Small intestine (tissue), 7 donors: Measurements from ENCODE around the gene SCFD1. TPM values are rescaled to one million over a fixed set of nuclear protein-coding genes. Genes with fewer than 3 reads are reported as not detected.
"Not testable (repeated sequence)": the region's sequence is repeated elsewhere in the genome, so short reads cannot be mapped to it uniquely, and the experiment has no call there.

Experiments
- DNase-seq, 2 donors: peaks; one replicate each; pipeline versions ENCODE4 v3.0.0 to v3.0.0-alpha.2; 2013
- FAIRE-seq: peaks from 2 replicates; lab custom pipeline; 2012; peaks lifted over from hg19 to GRCh38; lab: Jason Lieb, UNC
- H3K27ac ChIP-seq, 3 donors: one replicate each; pipeline ENCODE4 v1.5.1; 2013; ENCODE audit warnings: low read length in 2 of 3, mild to moderate bottlenecking in 2 of 3, control low read depth in 1 of 3, inconsistent platforms in 1 of 3, low read depth in 1 of 3, moderate library complexity in 1 of 3
- H3K27me3 ChIP-seq, 3 donors: one replicate each; pipeline ENCODE4 v1.6.1; 2013; ENCODE audit warnings: low read length in 3 of 3, inconsistent platforms in 1 of 3; ENCODE audit not compliant: control insufficient read depth in 3 of 3, insufficient read depth in 3 of 3
- H3K36me3 ChIP-seq, 3 donors: one replicate each; pipeline ENCODE4 v1.6.1; 2013; ENCODE audit warnings: low read length in 3 of 3, inconsistent platforms in 1 of 3, low read depth in 1 of 3, mild to moderate bottlenecking in 1 of 3, moderate library complexity in 1 of 3; ENCODE audit not compliant: control insufficient read depth in 3 of 3, insufficient read depth in 2 of 3
- H3K4me1 ChIP-seq, 3 donors: one replicate each; pipeline ENCODE4 v1.6.1; 2013; ENCODE audit warnings: low read length in 2 of 3, inconsistent platforms in 1 of 3, low read depth in 1 of 3, mild to moderate bottlenecking in 1 of 3, moderate library complexity in 1 of 3; ENCODE audit not compliant: control insufficient read depth in 3 of 3, insufficient read depth in 2 of 3
- H3K4me3 ChIP-seq, 3 donors: one replicate each; pipeline ENCODE4 v1.5.1; 2013; ENCODE audit warnings: low read length in 3 of 3, control low read depth in 1 of 3, inconsistent platforms in 1 of 3, low read depth in 1 of 3, mild to moderate bottlenecking in 1 of 3, moderate library complexity in 1 of 3
- H3K9me3 ChIP-seq, 2 donors: one replicate each; pipeline ENCODE4 v1.6.1; 2013; ENCODE audit warnings: low read depth in 1 of 2, low read length in 1 of 2; ENCODE audit not compliant: control insufficient read depth in 2 of 2, insufficient read depth in 1 of 2
- WGBS, 3 donors: extraction: QIAGEN DNeasy Blood & Tissue Kit; methylation state at CpG; one replicate each; pipeline ENCODE4 v1.1.7; 2013; 5-methylcytosine and 5-hydroxymethylcytosine counted together
- polyA plus RNA-seq, 4 donors: library from polyadenylated mRNA; stranded (reverse) in 3 of 4; unstranded in 1 of 4; fragments of 200-250 nt in 3 of 4; fragments of 120-200 nt in 1 of 4; gene quantifications; one replicate each; pipeline versions ENCODE4 v1.2.1 to v1.2.3, GENCODE V29; 2013
- donor health status: healthy with polysubstance abuse.
- donor health status: control.
- donor health status: control.
- donor health status: Bipolar disorder and iron deficiency.
- donor health status: healthy.

The SCFD1 gene
- polyA plus RNA-seq, 4 donors: 39.7 to 73.8 (median 61.4) TPM

DNA sequence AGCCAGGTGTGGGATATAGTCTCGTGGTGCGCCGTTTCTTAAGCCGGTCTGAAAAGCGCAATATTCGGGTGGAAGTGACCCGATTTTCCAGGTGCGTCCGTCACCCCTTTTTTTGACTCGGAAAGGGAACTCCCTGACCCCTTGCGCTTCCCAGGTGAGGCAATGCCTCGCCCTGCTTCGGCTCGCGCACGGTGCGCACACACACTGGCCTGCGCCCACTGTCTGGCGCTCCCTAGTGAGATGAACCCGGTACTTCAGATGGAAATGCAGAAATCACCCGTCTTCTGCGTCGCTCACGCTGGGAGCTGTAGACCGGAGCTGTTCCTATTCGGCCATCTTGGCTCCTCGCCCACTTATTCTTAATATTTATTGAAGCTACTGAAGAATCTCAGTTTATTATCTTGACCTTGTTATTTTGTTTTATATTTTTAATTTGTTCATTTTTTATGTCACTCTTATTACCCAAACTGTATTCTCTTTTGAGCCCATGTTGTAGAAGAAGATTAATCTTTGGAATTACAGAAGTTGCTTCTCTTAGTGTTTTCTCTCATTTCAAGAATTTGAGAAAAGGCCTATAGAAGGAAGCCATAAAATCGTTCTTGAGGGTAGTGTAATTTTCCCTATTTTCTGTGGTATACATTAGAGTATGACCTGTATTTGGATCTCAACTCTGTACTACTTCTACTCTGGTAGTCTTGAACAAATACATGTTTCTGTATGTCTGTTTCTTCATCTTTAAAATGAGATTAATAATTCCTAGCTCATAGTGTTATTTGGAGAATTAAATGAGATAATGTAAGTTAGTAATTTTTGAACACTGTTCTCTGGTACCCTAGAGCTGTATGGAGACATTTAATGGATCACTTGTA lies 68.6 kb downstream of the SCFD1 start:
- H3K4me1 ChIP-seq, H3K27me3 ChIP-seq, H3K36me3 ChIP-seq, H3K4me3 ChIP-seq, FAIRE-seq, H3K9me3 ChIP-seq: not testable (repeated sequence)
- H3K27ac ChIP-seq: peak overlapping the region in 1 of 3 donors; percentile 56
- 20 to 57% (median 55%) methylated on average over 14 to 22 of the region's 28 CpGs for WGBS, 3 donors
- peak; percentile 40 for DNase-seq

DNA sequence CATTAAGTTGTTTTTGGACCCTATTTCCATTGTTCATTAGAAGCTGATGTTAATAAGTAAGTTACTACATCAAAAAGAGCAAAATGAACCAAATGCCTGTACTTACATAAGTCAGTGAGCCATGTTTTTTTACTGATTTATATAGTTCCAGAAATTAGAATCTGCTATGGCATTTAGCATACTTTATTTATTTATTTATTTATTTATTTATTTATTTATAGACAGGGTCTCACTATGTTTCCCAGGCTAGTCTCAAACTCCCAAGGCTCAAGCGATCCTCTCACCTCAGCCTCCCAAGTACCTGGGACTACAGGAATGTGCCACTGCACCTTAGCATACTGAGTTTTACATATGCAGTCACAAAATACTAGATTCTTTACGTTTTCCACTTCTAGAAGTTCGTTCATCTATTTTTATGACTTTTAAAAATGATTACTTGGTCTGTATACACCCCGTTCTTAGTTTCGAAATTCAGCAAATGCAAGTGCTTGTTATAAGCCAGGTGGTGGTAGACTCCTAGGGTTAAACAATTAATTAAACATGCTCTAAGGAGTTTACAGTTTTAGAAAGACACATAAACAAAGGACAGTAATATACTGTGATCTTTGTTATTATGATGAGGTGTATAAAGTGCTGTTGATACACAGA lies 69.8 kb downstream of the SCFD1 start:
- no peaks in the 10 kb centered on the region for H3K4me1 ChIP-seq
- no peak overlapping the region for H3K27ac ChIP-seq
- no peak for DNase-seq
- no peaks in the 10 kb centered on the region for H3K9me3 ChIP-seq
- WGBS, 3 donors: 93 to 96% (median 94%) methylated on average over 5 of the region's 5 CpGs
- H3K36me3 ChIP-seq: peaks cover 2 to 7% (median 3%) of the 10 kb centered on the region in 3 donors
- no peak for FAIRE-seq
- H3K27me3 ChIP-seq: no peaks in the 10 kb centered on the region
- no peak overlapping the region for H3K4me3 ChIP-seq

DNA sequence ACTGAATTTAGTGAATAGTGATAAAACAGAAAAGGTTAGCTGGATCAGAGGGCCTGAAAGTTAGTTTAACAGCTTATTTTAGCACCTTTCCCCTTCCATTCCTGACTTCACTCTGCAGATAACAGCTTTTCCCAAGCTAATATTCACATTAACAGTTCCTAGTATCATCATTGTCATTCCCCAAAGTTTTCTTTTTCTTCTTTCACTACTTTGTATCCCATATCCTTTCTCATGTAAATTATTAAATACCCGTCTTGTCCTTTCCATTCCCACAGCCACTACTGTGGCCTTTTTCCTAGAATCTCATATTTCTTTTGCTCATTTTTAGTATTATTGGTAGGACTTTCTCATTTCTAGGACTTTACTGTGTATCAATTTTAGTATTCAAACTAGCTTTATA lies 70.5 kb downstream of the SCFD1 start:
- no peak for DNase-seq
- WGBS, 3 donors: 91 to 94% (median 94%) methylated on average over 1 of the region's 1 CpG
- Histone ChIP-seq H3K4me3 (no peak overlapping the region), H3K36me3 (peaks cover 3 to 7% (median 5%) of the 10 kb centered on the region in 3 donors), H3K9me3 (no peaks in the 10 kb centered on the region), H3K27ac (no peak overlapping the region), H3K4me1 (no peaks in the 10 kb centered on the region), H3K27me3 (no peaks in the 10 kb centered on the region)
- FAIRE-seq: no peak

DNA sequence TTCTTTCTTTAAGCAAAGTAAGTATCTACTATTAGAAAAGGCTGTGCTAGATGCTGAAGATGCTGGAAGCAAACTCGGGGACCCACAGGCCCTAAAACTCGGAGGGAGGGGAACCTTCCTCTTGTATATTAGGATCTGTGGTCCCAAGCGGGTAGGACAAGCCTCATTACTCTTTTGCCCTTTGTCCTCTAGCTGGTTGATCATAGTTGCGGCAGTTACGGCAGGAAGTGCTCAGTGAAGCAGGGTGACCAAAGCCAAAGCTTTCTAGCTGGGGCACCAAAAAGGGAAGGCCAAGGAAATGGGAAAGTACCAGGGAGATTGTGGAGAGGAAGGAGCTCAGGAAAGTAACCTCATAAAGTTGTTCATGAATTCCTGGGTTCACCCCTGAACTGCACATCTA lies 76.3 kb downstream of the SCFD1 start:
- Histone ChIP-seq H3K36me3 (peaks cover 3 to 12% (median 8%) of the 10 kb centered on the region in 3 donors), H3K4me1 (peaks cover 0 to 2% (median 0%) of the 10 kb centered on the region in 3 donors), H3K27me3 (no peaks in the 10 kb centered on the region), H3K27ac (no peak overlapping the region), H3K9me3 (no peaks in the 10 kb centered on the region), H3K4me3 (no peak overlapping the region)
- no peak for FAIRE-seq
- peak; percentile 25 to 49 for DNase-seq
- 19 to 71% (median 48%) methylated on average over 5 of the region's 5 CpGs for whole genome bisulfite sequencing, 3 donors

DNA sequence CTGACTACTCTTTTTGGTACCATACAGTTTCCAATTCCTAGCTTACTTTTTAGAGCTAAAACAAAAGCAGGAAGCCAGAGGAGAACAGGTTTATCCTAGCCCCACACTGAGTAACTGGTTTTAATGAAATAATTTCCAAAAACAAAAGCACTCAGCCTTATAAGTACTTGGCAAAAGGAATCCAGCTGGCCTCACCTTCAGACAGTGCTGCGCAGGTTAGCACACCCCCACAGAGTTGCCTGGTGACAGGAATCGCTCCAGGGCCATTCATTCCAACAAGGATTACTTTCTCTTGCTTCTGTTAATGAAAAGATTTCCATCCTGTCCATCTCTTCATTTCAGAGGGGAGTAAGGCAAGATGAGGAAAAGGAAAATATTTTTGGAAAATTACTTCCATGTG lies 84.6 kb downstream of the SCFD1 start:
- Histone ChIP-seq H3K4me3 (no peak overlapping the region), H3K27ac (no peak overlapping the region), H3K9me3 (no peaks in the 10 kb centered on the region), H3K4me1 (no peaks in the 10 kb centered on the region), H3K36me3 (peaks cover 3 to 12% (median 4%) of the 10 kb centered on the region in 3 donors), H3K27me3 (no peaks in the 10 kb centered on the region)
- 93 to 96% (median 96%) methylated on average over 2 of the region's 2 CpGs for WGBS, 3 donors
- no peak for DNase-seq
- no peak for FAIRE-seq

DNA sequence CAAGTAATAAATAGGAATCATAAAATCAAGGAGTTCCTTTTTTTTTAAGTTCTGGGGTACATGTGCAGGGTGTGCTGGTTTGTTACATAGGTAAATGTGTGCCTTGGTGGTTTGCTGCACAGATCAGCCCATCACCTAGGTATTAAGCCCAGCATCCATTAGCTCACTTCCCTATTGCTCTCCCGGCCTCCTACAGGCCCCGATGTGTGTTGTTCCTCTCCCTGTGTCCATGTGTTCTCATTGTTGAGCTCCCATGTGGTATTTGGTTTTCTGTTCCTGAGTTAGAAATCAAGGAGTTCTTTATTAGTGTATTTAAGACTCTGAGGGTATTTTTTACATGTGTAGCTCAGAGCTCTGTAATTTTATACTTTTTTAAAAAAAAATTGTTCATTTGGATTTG lies 86.0 kb downstream of the SCFD1 start:
- Histone ChIP-seq H3K27ac (no peak overlapping the region), H3K27me3 (no peaks in the 10 kb centered on the region), H3K4me1 (no peaks in the 10 kb centered on the region), H3K4me3 (no peak overlapping the region), H3K36me3 (peaks cover 3 to 12% (median 4%) of the 10 kb centered on the region in 3 donors), H3K9me3 (no peaks in the 10 kb centered on the region)
- 82 to 87% (median 84%) methylated on average over 2 of the region's 2 CpGs for WGBS, 3 donors
- DNase-seq (no peak), FAIRE-seq (no peak)

DNA sequence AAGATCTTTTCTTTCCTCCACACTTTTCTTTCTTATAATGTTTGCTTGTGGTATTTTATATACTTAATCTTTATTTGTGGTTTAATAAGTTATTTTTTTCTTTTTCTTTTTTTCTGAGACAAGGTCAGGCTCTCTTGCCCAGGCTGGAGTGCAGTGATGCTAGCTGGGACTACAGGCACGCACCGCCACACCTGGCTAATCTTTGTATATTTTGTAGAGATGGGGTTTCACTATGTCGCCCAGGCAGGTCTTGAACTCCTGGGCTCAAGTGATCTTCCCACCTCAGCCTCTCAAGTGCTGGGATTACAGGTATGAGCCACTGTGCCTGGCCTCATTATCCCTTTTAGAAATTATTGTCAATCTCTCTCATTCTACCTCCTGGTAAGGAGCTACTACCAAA lies 87.1 kb downstream of the SCFD1 start:
- H3K27me3 ChIP-seq: no peaks in the 10 kb centered on the region
- no peak overlapping the region for H3K4me3 ChIP-seq
- no peaks in the 10 kb centered on the region for H3K4me1 ChIP-seq
- peaks cover 3 to 12% (median 4%) of the 10 kb centered on the region in 3 donors for H3K36me3 ChIP-seq
- no peak for FAIRE-seq
- 96 to 98% (median 98%) methylated on average over 3 of the region's 3 CpGs for WGBS, 3 donors
- no peak overlapping the region for H3K27ac ChIP-seq
- no peak for DNase-seq
- H3K9me3 ChIP-seq: no peaks in the 10 kb centered on the region

DNA sequence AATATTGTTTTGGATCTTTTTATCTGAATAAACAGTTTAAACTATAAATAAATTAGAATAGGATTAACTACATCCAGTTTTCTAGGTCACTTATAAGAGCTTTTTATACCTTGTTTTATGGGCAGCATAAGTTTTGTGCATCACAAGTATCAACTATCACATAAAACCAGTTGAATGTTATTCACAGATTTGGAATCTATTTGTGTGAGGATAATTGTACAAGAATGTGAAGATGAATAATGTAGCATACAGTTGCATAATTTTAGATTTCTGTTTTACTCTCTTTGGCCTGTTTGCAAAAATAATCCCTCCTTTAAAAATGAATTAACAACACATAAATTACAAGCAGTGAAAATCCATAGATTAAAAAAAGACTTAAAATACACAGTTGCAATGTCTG lies 88.8 kb downstream of the SCFD1 start:
- no peaks in the 10 kb centered on the region for H3K9me3 ChIP-seq
- peaks cover 3 to 11% (median 4%) of the 10 kb centered on the region in 3 donors for H3K36me3 ChIP-seq
- no peak overlapping the region for H3K27ac ChIP-seq
- no peak overlapping the region for H3K4me3 ChIP-seq
- no peaks in the 10 kb centered on the region for H3K4me1 ChIP-seq
- FAIRE-seq (no peak), DNase-seq (no peak)
- H3K27me3 ChIP-seq: no peaks in the 10 kb centered on the region
